Hippocampal formation (tissue), 2 donors: ENCODE results near the gene DENND2D.

ENCODE experiments used
- DNase-seq, 2 donors: peaks; one replicate each; lab custom pipeline; 2025; lab: John Stamatoyannopoulos, UW

DENND2D gene

GRCh38 chr1:111175349-111175748 is 25.1 kb downstream of the DENND2D start:
- DNase-seq: no peak

- no peak for DNase-seq
Observed at GRCh38 chr1:111174070-111174469, 26.4 kb downstream of the DENND2D start.

- DNase-seq: no peak
Observed at GRCh38 chr1:111172463-111172862, 28.0 kb downstream of the DENND2D start.

- no peak for DNase-seq
Observed at GRCh38 chr1:111164151-111164550, 36.3 kb downstream of the DENND2D start.

- no peak for DNase-seq
Observed at GRCh38 chr1:111163363-111163762, 37.1 kb downstream of the DENND2D start.

- DNase-seq: peak in 1 of 2 donors; percentile 24
Observed at GRCh38 chr1:111162488-111162880, 38.0 kb downstream of the DENND2D start.

GRCh38 chr1:111161843-111162487 is 38.5 kb downstream of the DENND2D start:
- no peak for DNase-seq

- DNase-seq: no peak
Observed at GRCh38 chr1:111157431-111157830, 43.0 kb downstream of the DENND2D start.

- no peak for DNase-seq
Observed at GRCh38 chr1:111154021-111154999, 46.1 kb downstream of the DENND2D start.

- no peak for DNase-seq
Observed at GRCh38 chr1:111151838-111152237, 48.6 kb downstream of the DENND2D start.

- DNase-seq: no peak
Observed at GRCh38 chr1:111148376-111148881, 52.0 kb downstream of the DENND2D start.

- no peak for DNase-seq
Observed at GRCh38 chr1:111147948-111148347, 52.5 kb downstream of the DENND2D start.

GRCh38 chr1:111145963-111146768 is 54.3 kb downstream of the DENND2D start:
- DNase-seq: no peak

GRCh38 chr1:111145542-111145941 is 54.9 kb downstream of the DENND2D start:
- no peak for DNase-seq

GRCh38 chr1:111142356-111142975 is 58.0 kb downstream of the DENND2D start:
- no peak for DNase-seq

GRCh38 chr1:111141245-111142220 is 58.9 kb downstream of the DENND2D start:
- DNase-seq: no peak

GRCh38 chr1:111140680-111140967 is 59.8 kb downstream of the DENND2D start:
- no peak for DNase-seq

GRCh38 chr1:111139956-111140679 is 60.3 kb downstream of the DENND2D start, which contains the start of the genes CEPT1 and DRAM2:
Gene CEPT1, plus strand, starts transcription at chr1:111140223. Its CDS starts 7,492 bp downstream, at chr1:111147715.
Gene DRAM2, minus strand, starts transcription at chr1:111140093. Its CDS starts 8,539 bp downstream, at chr1:111131554.
- peak; percentile 85 to 88 for DNase-seq

- peak; percentile 46 to 64 for DNase-seq
Observed at GRCh38 chr1:111139324-111139955, 61.0 kb downstream of the DENND2D start.
